SK-N-SH (cell line): ENCODE measurements around the gene CCDC14.

ENCODE experiments used
- CTCF ChIP-seq: fragments of 200-600 bp; sonication (generic); IDR thresholded peaks from 2 replicates; pipeline ENCODE4 v1.6.1; 2017; ENCODE audit warnings: antibody characterized with exemption, mild to moderate bottlenecking, moderate library complexity
- ELF1 ChIP-seq: IDR thresholded peaks from 2 replicates; pipeline ENCODE4 v1.4.0; 2012
- EP300 ChIP-seq, 2 experiments: IDR thresholded peaks; 2 replicates each; pipeline versions ENCODE4 v1.4.0 to v1.6.1; 2012; ENCODE audit warnings: borderline replicate concordance in 1 of 2, low read depth in 1 of 2, low read length in 1 of 2
- EZH2phosphoT487 ChIP-seq: fragments of 200-600 bp; sonication (generic); IDR thresholded peaks from 2 replicates; pipeline ENCODE4 v1.6.1; 2017; ENCODE audit warnings: low read depth, mixed run types, mild to moderate bottlenecking, antibody characterized with exemption, moderate library complexity, borderline replicate concordance
- POLR2AphosphoS5 ChIP-seq: IDR thresholded peaks from 2 replicates; pipeline ENCODE4 v1.6.1; 2012; ENCODE audit warnings: low read depth, low read length
- SMC3 ChIP-seq: IDR thresholded peaks from 2 replicates; pipeline ENCODE4 v1.6.1; 2012; ENCODE audit warnings: low read depth, low read length, improper control_type of control experiment
- USF1 ChIP-seq: IDR thresholded peaks from 2 replicates; pipeline ENCODE4 v1.4.0; 2012; ENCODE audit warnings: low read depth, borderline replicate concordance
- YY1 ChIP-seq: IDR thresholded peaks from 2 replicates; pipeline ENCODE4 v1.4.0; 2012; ENCODE audit warnings: low read depth, mild to moderate bottlenecking
- TF ChIP-seq, protein P1 (sequence below): IDR thresholded peaks from 2 replicates; pipeline ENCODE4; 2012
- TF ChIP-seq, protein P2 (sequence below): IDR thresholded peaks from 2 replicates; pipeline ENCODE4 v1.4.0; 2012; ENCODE audit warnings: low read depth
- TF ChIP-seq, protein P3 (sequence below): IDR thresholded peaks from 2 replicates; pipeline ENCODE4 v1.6.1; 2012; ENCODE audit warnings: mild to moderate bottlenecking, low read depth, low read length, moderate library complexity

GRCh38 chr3:123953735-123954134 lies 7.3 kb downstream of the CCDC14 start:
- no peak for TF ChIP-seq EZH2phosphoT487
- TF ChIP-seq CTCF, result no peak
- TF ChIP-seq, protein P1, sequence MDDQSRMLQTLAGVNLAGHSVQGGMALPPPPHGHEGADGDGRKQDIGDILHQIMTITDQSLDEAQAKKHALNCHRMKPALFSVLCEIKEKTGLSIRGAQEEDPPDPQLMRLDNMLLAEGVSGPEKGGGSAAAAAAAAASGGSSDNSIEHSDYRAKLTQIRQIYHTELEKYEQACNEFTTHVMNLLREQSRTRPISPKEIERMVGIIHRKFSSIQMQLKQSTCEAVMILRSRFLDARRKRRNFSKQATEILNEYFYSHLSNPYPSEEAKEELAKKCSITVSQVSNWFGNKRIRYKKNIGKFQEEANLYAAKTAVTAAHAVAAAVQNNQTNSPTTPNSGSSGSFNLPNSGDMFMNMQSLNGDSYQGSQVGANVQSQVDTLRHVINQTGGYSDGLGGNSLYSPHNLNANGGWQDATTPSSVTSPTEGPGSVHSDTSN, result no peak
- TF ChIP-seq, protein P2, sequence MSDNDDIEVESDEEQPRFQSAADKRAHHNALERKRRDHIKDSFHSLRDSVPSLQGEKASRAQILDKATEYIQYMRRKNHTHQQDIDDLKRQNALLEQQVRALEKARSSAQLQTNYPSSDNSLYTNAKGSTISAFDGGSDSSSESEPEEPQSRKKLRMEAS, result no peak
- no peak for TF ChIP-seq POLR2AphosphoS5
- no peak for TF ChIP-seq ELF1
- TF ChIP-seq YY1, result no peak
- TF ChIP-seq, protein P3, sequence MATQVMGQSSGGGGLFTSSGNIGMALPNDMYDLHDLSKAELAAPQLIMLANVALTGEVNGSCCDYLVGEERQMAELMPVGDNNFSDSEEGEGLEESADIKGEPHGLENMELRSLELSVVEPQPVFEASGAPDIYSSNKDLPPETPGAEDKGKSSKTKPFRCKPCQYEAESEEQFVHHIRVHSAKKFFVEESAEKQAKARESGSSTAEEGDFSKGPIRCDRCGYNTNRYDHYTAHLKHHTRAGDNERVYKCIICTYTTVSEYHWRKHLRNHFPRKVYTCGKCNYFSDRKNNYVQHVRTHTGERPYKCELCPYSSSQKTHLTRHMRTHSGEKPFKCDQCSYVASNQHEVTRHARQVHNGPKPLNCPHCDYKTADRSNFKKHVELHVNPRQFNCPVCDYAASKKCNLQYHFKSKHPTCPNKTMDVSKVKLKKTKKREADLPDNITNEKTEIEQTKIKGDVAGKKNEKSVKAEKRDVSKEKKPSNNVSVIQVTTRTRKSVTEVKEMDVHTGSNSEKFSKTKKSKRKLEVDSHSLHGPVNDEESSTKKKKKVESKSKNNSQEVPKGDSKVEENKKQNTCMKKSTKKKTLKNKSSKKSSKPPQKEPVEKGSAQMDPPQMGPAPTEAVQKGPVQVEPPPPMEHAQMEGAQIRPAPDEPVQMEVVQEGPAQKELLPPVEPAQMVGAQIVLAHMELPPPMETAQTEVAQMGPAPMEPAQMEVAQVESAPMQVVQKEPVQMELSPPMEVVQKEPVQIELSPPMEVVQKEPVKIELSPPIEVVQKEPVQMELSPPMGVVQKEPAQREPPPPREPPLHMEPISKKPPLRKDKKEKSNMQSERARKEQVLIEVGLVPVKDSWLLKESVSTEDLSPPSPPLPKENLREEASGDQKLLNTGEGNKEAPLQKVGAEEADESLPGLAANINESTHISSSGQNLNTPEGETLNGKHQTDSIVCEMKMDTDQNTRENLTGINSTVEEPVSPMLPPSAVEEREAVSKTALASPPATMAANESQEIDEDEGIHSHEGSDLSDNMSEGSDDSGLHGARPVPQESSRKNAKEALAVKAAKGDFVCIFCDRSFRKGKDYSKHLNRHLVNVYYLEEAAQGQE, result no peak
- TF ChIP-seq SMC3, result no peak
- no peak for TF ChIP-seq EP300 (IDR thresholded peaks at IDR 0.05; ENCODE audit: borderline replicate concordance in 1 of 2, low read depth in 1 of 2, low read length in 1 of 2)
- no peak for TF ChIP-seq USF1
